DMS53 treated with DMSO at 0.1 percent for 48 hours (cell line): ENCODE measurements around the gene EEF2K.
A peak's percentile ranks its signal among the peaks of the same experiment; 100 is the strongest.
"Not testable (repeated sequence)": the region's sequence is repeated elsewhere in the genome, so short reads cannot be mapped to it uniquely, and the experiment has no call there.

Source experiments
- DNase-seq: peaks from one replicate; lab custom pipeline; 2025; ENCODE audit not compliant: unreplicated experiment; lab: John Stamatoyannopoulos, UW

EEF2K gene

DNA sequence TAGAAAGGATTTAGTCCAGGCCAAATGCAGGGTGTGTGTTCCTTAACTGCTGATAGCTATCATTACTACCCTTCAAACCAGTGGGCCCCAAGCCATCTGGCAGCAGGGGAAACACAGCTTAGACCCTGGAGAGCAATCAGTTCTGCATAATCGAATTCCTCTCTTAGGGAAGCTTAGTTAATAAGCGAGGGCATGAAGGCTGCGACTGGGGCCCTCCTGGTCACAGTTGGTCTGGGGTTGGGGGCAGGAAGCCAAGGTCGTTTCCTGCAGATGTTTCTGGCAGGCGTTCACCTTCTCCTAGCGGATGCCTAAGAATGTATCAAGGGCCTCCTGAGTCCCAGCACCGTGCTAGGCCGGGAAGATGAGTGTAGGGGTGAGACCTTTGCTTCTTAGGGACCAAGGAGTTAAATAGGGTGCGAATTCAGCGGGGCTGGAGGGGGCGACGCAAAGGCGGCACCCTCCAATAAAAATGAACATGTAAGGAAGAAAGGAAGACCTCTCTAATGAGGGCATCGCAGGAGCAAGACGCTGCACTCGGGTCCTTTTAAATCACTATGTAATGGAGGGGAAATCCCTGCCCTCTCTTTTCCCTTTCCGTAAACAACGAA is 16.5 kb upstream of the EEF2K start:
- peak; percentile 39 for DNase-seq

- peak; percentile 96 for DNase-seq
Observed at GRCh38 chr16:22190081-22190775, 15.8 kb upstream of the EEF2K start.

DNA sequence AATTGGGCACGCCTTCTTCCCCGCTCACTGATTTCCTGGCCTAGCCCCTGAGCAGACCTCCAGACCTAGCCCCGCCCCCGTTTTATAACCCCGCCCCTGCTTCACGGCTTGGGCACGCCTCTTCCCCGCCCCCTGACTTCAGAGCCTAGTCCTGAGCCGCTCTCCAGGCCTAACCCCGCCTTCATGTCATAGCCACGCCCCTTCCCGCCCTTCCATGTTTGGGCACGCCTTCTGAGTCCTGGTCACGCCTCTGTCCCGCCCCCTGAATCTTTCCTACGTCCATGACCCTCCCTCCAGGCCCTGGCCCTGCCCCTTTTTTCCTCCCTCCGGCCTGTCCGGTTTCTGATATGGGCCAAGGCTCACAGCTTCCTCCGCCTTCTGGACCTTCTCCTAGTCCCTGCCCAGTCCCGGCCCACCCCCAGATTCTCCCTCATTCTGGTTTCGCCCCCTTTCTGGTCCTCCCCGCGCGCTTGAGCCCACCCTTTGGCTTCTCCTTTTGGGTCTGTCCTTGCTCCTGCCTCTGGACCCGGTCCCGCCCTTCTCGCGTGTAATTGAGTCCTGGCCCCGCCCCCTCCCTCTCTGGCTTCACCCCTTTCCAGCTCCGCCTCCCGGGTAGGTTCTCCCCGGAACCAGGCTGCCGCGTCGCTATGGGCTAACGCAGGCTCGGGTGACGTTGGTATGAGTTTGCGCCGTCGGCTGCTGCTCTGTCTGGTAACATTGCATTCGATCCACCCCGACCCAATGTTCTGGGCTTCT is 15.1 kb upstream of the EEF2K start:
- peak; percentile 96 for DNase-seq

DNA sequence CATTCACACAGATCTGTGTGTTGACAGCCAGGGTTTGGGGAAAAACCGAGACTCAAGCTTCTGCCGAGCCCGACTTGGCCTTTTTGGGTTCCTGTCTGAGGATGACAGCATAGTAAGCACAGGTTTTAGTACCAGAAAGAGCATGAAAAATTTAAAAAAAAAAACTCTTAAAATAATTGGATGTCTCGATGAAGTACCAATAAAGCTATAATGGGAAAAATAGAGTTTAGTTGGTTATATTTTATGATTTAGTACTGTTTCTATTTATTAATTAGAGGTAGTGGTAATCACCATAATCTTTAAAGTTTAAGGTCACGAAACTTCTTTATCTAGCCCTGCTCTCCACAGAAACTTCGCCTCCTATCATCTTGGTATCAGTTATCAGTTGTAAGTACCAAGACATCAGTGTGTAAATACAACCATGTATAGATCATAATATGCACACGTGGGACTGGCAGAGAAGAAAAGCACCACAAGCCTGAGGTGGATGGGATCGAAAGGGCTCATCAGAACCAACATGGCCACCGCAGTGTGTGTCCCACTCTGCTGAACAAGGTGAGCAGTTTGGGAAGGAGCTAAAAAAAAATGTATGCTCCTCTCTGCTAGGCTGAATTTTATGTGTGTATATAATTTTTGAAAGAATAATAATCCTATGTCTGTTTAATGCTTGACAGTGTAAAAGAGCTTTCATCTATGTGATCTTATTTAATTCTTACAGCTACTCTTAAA is 14.4 kb upstream of the EEF2K start:
- DNase-seq, result no peak

DNA sequence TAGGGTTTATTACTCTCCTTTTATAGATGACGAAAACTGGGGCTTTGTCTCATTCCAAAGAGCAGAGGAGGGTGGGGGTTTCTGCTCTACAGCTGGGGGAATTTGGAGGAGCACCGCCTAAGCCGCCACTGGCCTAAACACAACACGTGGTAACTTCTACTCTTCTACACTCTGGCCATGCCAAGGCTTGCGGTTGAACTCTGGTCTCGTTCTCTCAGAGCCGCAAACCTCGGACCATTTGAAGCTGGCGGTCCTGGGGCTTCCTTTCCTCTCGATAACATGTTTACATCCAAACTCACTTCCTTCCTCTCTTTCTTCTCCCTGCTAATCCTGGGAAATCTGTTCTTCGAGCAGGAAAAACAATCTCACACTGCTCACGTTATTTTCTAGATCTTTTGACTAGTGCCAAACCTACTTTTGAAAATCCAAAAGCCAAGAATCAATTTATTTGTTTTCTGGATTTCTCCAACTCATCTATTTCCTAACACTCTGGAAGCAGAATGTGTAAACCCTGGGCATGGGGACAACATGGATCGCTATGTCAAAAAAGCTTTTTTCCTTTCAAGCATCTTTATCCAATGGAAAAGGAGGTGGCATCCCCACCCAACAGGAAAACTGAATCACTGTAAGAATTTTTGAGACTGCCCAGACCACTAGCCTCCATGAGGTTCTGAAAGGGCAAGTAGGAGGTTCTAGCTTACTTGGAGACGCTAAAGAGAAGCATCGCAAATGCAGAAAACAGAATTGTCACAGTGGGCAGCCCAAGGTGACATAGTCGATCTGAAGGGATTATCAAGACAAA is 13.6 kb upstream of the EEF2K start:
- peak; percentile 15 for DNase-seq

DNA sequence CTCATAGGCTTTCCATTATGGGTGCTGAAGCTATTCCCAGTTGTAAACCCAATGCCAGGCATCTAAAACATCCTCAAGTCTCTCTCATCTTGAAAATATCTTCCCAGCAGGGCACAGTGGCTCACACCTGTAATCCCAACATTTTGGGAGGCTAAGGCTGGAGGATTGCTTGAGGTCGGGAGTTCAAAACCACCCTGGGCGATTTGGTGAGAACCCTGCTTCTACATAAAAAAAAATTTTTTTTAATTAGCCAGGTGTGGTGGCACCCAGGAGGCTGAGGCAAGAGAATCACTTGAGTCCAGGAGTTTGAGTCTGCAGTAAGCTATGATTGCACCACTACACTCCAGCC is 13.0 kb upstream of the EEF2K start:
- DNase-seq, result no peak

- DNase-seq, result no peak
Observed at GRCh38 chr16:22194707-22195444, 11.2 kb upstream of the EEF2K start.

DNA sequence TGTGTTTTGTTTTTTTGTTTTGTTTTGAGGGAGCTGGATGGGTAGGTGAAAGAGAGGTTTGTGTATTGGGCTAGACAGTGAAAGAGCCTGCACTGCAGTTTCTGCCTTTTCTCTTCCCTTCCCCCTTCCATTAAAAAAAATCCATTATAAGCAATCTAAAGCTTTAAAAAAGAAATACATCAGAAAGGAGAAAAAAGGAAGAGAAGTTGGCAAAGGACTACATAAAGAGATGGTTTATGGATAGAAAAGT is 10.7 kb upstream of the EEF2K start:
- no peak for DNase-seq

DNA sequence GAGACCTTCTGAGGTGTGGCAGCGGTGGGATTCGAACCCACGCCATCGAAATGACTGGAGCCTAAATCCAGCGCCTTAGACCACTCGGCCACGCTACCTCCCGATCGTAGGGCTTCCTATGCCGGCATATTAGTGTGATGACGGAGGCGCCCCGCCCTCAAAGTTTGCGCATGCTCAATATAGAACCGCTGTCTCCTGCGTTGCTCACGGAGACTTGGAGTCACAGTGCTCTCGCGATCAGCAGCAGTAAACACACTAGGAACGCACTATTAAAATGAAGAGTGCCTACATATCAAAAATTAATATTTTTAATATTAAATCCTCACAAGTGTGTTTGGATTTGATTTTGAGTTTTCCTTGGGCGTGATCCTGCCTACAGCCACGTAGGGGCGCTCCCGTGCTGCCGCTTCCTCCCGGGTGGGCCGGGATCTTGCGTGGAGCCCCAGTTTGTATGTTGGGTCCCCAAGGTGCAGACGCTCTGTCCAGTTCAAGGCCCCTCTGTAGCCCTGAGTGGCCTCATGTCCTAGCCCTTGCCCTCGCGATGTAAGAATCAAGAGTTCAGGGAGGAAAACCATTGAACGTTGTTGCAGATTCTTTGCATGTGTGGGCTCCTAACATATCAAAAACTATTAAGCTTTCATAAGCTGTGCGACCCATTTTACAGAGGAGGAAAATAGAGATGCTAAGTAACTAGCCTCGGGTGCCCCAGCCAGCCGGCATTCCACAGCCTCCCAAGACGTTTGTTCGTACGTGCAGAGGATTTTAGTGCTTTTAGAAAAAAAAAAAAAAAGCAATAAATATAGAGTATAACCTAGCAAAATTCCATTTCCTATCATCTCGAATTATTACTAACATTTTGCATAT is 10.2 kb upstream of the EEF2K start:
- peak; percentile 52 for DNase-seq

DNA sequence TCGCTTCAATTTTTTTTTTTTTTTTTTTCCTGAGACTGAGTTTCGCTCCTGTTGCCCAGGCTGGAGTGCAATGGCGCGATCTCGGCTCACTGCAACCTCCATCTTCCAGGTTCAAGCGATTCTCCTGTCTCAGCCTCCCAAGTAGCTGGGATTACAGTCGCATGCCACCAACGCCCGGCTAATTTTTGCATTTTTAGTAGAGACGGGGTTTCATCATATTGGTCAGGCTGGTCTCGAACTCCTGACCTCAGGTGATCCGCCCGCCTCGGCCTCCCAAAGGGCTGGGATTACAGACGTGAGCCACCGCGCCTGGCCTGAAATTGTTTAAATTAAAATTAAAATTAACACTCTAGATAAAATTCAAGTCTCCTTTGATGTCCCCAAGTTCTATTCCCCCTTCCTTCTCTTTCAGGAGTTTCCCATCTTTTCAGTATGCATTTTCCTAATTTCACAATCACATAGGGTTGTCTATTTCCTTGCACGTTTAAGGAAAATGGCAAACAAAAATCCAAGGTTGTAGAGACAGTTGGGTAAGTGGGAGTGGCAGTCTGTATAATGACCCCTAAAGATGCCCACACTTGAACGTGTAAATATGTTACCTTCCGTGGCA is 9.4 kb upstream of the EEF2K start:
- DNase-seq, result not testable (repeated sequence)

DNA sequence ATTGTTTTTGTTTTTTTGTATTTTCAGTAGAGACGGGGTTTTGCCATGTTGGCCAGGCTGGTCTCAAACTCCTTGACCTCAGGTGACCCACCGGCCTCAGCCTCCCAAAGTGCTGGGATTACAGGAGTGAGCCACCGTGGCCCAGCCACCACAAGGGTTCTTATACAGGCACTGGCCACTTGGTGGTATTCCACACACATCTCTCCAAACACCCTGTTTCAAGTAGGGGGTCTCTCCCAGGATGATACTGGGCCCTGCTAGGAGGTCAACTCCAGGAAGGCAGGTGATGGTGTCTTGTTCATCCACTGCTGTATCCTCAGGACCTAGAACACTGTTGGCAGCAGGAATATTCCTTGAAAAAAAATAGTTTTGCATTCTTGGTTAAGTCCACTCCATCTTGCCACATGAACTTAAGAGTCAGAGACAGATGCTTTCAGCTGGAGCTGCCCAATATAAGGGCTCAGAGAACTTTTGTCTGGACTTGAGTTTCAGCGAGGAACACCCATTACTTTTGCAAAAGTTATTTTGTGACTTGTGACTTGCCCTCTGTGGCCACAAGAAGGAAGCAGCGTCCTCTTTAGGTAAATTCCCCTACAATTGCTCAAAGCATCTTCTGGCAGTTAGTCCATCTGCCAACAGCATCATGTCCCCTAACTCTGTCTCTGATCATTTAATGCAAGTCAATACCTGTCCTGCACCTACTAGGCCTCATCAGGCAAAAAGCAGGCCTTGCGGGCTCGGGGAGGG is 7.4 kb upstream of the EEF2K start:
- DNase-seq, result no peak

DNA sequence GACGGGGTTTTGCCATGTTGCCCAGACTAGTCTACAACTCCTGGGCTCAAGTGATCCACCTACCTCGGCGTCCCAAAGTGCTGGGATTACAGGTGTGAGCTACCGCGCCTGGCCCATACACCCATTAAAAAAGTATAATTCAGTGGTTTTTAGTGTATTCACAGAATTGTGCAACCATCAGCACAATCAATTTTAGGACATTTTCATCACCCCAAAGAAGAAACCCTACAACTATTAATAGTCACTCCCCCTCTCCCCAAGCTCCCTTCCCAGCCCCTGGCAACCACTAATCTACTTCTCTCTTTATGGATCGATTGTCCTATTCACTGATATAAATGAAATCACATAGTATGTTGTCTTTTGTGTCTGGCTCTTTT is 3.8 kb upstream of the EEF2K start:
- no peak for DNase-seq

- DNase-seq, result no peak
Observed at GRCh38 chr16:22203091-22203490, 3.0 kb upstream of the EEF2K start.

GRCh38 chr16:22204091-22204655 is 1.9 kb upstream of the EEF2K start:
- no peak for DNase-seq

DNA sequence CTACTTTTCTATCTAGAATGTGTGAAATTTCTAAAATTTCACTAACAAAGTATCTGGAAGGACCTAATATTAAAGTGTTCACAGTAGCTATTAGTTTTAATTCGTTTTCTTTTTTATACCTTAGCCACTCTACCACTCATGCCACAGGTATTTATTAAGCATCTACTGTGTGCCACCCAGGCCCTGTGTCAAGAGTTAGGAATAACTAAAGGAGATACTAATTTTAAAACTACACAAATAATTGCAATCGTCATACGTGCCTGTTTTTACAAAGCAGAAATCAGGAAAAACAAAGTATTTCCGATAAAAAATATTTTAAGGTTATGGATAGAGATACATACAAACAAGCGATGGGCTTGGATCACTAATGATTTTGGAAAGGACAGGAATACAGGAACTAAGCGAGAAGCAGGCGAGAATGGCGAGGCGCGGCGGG is 483 bp upstream of the EEF2K start:
- no peak for DNase-seq

GRCh38 chr16:22206842-22207714 is 1.0 kb downstream of the EEF2K start:
- no peak for DNase-seq

DNA sequence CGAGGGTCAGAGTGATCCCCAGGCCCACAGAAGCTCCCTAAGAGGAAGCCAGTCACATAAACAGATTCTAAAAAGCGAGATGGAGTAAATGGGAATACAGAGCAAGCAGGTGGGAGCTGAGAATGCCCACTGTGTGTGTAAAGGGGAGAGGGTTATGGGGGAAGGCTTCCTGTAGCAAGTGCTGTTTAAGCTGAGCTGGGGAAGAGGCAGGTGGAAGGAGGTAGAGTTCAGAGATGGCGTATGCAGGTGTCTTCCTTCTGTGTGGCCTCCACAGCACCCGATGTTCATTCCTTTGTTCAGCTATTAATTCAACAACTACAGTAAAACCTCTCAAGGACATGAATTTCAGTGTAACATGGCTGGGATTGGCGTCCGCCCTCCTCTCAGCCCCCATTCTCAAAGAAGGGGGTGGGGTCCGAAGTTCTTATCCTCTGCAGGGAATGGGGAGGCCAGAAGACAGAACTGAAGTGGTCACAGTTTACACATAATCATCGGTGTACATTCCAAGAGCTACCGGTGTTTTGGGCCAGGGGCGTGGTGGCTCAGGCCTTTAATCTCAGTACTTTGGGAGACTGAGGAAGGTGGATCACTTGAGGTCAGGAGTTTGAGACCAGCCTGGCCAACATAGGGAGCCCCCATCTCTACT is 1.8 kb downstream of the EEF2K start:
- no peak for DNase-seq
